Lower leg skin (tissue), 4 donors: ENCODE measurements around the gene ZNF354C. TPM values are rescaled to one million over a fixed set of nuclear protein-coding genes. Genes with fewer than 3 reads are reported as not detected.

Experiments
- DNase-seq, 2 donors: peaks; one replicate each; pipeline ENCODE4 v3.0.0-alpha.2; 2019; ENCODE audit warnings: low spot score in 2 of 2
- H3K4me3 ChIP-seq: fragments of 200-600 bp; sonication (generic); 2 replicates; pipeline ENCODE4 v1.5.1; 2017; ENCODE audit warnings: mild to moderate bottlenecking, low read depth; ENCODE audit not compliant: poor library complexity, severe bottlenecking
- POLR2A ChIP-seq, 2 donors: fragments of 450-650 bp; IDR thresholded peaks; one replicate each; pipeline ENCODE4 v1.6.1; 2016 to 2017; ENCODE audit warnings: antibody characterized with exemption in 2 of 2, mild to moderate bottlenecking in 1 of 2, moderate library complexity in 1 of 2
- WGBS, 2 donors: methylation state at CpG; one replicate each; pipeline ENCODE4 v1.1.5; 2018; 5-methylcytosine and 5-hydroxymethylcytosine counted together
- intact Hi-C: fragments of 100-400 bp; cut with DNase I; formaldehyde crosslinking; loops from one replicate; pipeline ENCODE4 v1.15.0; 2023; ENCODE audit warnings: low total_unique reads
- total RNA-seq, 4 donors: library from RNA; depleted of rRNA; stranded (reverse); fragments of >200 nt; gene quantifications; one replicate each; pipeline ENCODE4 v1.1.0, GENCODE V29; 2016
- TF ChIP-seq, protein P1 (sequence below), 3 donors: fragments of 450-650 bp; IDR thresholded peaks; one replicate each; pipeline ENCODE4 v1.5.1; 2016; ENCODE audit warnings: antibody characterized with exemption in 3 of 3, mild to moderate bottlenecking in 3 of 3, moderate library complexity in 2 of 3

ZNF354C gene
- total RNA-seq, 4 donors from 2014 or later, result 1.3 to 3.4 (median 2.0) TPM

- DNase-seq, result no peak
- intact Hi-C loops, result no loop called here
- H3K4me3 ChIP-seq, result no peak overlapping the region
- TF ChIP-seq, protein P1, sequence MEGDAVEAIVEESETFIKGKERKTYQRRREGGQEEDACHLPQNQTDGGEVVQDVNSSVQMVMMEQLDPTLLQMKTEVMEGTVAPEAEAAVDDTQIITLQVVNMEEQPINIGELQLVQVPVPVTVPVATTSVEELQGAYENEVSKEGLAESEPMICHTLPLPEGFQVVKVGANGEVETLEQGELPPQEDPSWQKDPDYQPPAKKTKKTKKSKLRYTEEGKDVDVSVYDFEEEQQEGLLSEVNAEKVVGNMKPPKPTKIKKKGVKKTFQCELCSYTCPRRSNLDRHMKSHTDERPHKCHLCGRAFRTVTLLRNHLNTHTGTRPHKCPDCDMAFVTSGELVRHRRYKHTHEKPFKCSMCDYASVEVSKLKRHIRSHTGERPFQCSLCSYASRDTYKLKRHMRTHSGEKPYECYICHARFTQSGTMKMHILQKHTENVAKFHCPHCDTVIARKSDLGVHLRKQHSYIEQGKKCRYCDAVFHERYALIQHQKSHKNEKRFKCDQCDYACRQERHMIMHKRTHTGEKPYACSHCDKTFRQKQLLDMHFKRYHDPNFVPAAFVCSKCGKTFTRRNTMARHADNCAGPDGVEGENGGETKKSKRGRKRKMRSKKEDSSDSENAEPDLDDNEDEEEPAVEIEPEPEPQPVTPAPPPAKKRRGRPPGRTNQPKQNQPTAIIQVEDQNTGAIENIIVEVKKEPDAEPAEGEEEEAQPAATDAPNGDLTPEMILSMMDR (IDR thresholded peaks at IDR 0.05), result no peak
- no peak for TF ChIP-seq POLR2A (IDR thresholded peaks at IDR 0.05)
- 92 to 95% methylated on average over 15 of the region's 15 CpGs for WGBS, 2 donors
These were observed 6.0 kb upstream of the ZNF354C start for GRCh38 chr5:179054036-179054785.

DNA sequence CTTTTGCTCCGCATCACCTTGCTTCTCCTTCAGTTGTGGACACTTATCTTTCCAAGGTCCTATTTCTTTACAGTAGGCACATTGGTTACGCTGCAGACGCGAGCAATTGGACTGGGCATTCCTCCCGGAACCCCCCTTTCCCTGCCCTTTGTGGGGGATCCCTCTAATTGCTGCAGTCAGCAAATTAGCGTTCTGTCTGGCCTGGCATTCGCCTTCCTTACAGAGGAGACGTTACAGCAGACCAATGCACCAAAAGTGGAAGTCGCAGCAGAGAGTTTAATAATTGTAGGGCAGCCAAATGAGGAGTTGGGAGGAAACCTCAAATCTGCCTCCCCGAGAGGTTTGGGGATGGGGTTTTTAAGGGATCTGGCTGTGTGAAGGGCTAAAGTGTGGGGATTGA is 5.3 kb upstream of the ZNF354C start:
- H3K4me3 ChIP-seq, result no peak overlapping the region
- no peak for DNase-seq
- intact Hi-C loops, result no loop called here
- TF ChIP-seq POLR2A (IDR thresholded peaks at IDR 0.05), result no peak
- TF ChIP-seq, protein P1 (IDR thresholded peaks at IDR 0.05), result no peak
- WGBS, 2 donors, result 84 to 94% methylated on average over 10 of the region's 10 CpGs

DNA sequence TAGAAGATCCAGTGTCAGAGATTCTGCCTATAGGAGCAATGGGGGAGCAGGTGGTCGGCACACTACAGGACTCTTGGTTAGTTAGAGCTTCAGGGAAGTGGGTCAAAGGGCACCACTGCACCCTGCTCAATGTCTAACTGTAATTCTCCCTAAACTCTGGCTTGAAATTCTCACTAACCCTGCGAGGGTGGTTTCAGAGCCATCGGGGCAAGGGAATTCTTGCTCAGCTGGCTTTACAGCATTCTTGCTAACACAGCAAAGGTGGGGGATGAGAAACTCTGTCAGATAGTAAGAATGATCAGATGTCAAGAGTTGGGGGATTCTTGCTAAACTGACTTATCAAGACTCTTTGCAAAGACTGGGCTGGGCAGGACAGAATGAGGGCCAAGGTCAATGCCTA is 4.7 kb upstream of the ZNF354C start:
- WGBS, 2 donors, result 44 to 56% methylated on average over 3 of the region's 3 CpGs
- intact Hi-C loops, result no loop called here
- TF ChIP-seq, protein P1 (IDR thresholded peaks at IDR 0.05), result no peak
- no peak for TF ChIP-seq POLR2A (IDR thresholded peaks at IDR 0.05)
- DNase-seq, result no peak
- H3K4me3 ChIP-seq, result no peak overlapping the region

DNA sequence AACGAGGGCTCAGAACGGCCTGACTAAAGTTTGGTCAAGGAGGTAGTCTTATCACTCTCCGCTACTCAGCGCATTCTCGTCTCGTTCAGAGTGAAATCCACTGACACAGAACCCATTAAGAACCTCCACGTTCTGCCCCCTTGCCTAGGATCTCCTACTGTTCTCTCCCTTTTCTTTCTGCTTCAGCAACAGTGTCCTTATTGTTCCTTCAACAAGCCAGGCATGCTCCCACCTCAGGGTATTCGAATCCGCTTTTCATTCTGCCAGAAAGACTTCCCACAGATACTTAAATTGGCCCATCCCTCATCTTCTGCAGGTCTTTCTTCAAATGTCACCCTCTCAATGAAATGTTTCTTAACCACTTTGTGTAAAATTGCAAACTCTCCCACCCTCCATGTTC is 4.3 kb upstream of the ZNF354C start:
- WGBS, 2 donors, result 62 to 69% methylated on average over 9 of the region's 9 CpGs
- intact Hi-C loops, result no loop called here
- TF ChIP-seq POLR2A (IDR thresholded peaks at IDR 0.05), result no peak
- TF ChIP-seq, protein P1 (IDR thresholded peaks at IDR 0.05), result no peak

GRCh38 chr5:179061025-179061424 is 852 bp downstream of the ZNF354C start:
- WGBS, 2 donors, result 71 to 73% methylated on average over 10 to 19 of the region's 19 CpGs

More for the DNA sequence above, 4.3 kb upstream of the ZNF354C start:
- no peak for DNase-seq
- no peak overlapping the region for H3K4me3 ChIP-seq

More at GRCh38 chr5:179061025-179061424, 852 bp downstream of the ZNF354C start:
- intact Hi-C loops, result no loop called here
- peak overlapping the region; percentile 72 for H3K4me3 ChIP-seq
- TF ChIP-seq POLR2A (IDR thresholded peaks at IDR 0.05), result no peak
- TF ChIP-seq, protein P1 (IDR thresholded peaks at IDR 0.05), result no peak
- DNase-seq, result no peak
